Neural cell (in vitro differentiated cells): ENCODE results near the gene SLC6A6.

Experiments used
- TAF1 ChIP-seq: IDR thresholded peaks from 2 replicates; pipeline ENCODE4 v1.6.1; 2012; ENCODE audit warnings: low read depth
- TF ChIP-seq, protein P1 (sequence below): IDR thresholded peaks from 2 replicates; pipeline ENCODE4 v1.6.1; 2012; ENCODE audit warnings: borderline replicate concordance

- TF ChIP-seq, protein P1, sequence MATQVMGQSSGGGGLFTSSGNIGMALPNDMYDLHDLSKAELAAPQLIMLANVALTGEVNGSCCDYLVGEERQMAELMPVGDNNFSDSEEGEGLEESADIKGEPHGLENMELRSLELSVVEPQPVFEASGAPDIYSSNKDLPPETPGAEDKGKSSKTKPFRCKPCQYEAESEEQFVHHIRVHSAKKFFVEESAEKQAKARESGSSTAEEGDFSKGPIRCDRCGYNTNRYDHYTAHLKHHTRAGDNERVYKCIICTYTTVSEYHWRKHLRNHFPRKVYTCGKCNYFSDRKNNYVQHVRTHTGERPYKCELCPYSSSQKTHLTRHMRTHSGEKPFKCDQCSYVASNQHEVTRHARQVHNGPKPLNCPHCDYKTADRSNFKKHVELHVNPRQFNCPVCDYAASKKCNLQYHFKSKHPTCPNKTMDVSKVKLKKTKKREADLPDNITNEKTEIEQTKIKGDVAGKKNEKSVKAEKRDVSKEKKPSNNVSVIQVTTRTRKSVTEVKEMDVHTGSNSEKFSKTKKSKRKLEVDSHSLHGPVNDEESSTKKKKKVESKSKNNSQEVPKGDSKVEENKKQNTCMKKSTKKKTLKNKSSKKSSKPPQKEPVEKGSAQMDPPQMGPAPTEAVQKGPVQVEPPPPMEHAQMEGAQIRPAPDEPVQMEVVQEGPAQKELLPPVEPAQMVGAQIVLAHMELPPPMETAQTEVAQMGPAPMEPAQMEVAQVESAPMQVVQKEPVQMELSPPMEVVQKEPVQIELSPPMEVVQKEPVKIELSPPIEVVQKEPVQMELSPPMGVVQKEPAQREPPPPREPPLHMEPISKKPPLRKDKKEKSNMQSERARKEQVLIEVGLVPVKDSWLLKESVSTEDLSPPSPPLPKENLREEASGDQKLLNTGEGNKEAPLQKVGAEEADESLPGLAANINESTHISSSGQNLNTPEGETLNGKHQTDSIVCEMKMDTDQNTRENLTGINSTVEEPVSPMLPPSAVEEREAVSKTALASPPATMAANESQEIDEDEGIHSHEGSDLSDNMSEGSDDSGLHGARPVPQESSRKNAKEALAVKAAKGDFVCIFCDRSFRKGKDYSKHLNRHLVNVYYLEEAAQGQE: no peak
- TF ChIP-seq TAF1: no peak
Measured at GRCh38 chr3:14415501-14415900, 13.1 kb downstream of the SLC6A6 start.
